H1 (cell line): ENCODE measurements around the gene SUSD6. TPM values are rescaled to one million over a fixed set of nuclear protein-coding genes. Genes with fewer than 3 reads are reported as not detected.

Source experiments
- CHD1 ChIP-seq: IDR thresholded peaks from 2 replicates; pipeline ENCODE4 v1.6.1; 2012; ENCODE audit warnings: low read depth, low read length, improper control_type of control experiment
- CHD2 ChIP-seq: IDR thresholded peaks from 2 replicates; pipeline ENCODE4 v1.6.1; 2012; ENCODE audit warnings: low read length, improper control_type of control experiment
- CREB1 ChIP-seq: IDR thresholded peaks from 2 replicates; pipeline ENCODE4 v1.6.1; 2012; ENCODE audit warnings: inconsistent platforms
- EP300 ChIP-seq, 2 experiments: IDR thresholded peaks; 1 replicate in 1 of 2; 2 replicates in 1 of 2; pipeline ENCODE4 v1.6.1; 2011 to 2012; ENCODE audit warnings: low read depth in 2 of 2, low read length in 2 of 2, mild to moderate bottlenecking in 2 of 2, borderline replicate concordance in 1 of 2, inconsistent platforms in 1 of 2, moderate library complexity in 1 of 2
- JUN ChIP-seq: IDR thresholded peaks from 2 replicates; pipeline ENCODE4 v1.6.1; 2011; ENCODE audit warnings: low read depth, mild to moderate bottlenecking, improper control_type of control experiment, low read length
- JUND ChIP-seq: IDR thresholded peaks from 2 replicates; pipeline ENCODE4 v1.6.1; 2011; ENCODE audit warnings: mild to moderate bottlenecking, improper control_type of control experiment, low read length
- POU5F1 ChIP-seq: IDR thresholded peaks from 2 replicates; pipeline ENCODE4 v1.6.1; 2011; ENCODE audit warnings: low read depth, mild to moderate bottlenecking, low read length, moderate library complexity
- SIX5 ChIP-seq: IDR thresholded peaks from 2 replicates; pipeline ENCODE4 v1.6.1; 2011; ENCODE audit warnings: mild to moderate bottlenecking, low read depth, low read length
- SP1 ChIP-seq: IDR thresholded peaks from 2 replicates; pipeline ENCODE4 v1.6.1; 2011; ENCODE audit warnings: low read depth, low read length
- SP4 ChIP-seq: IDR thresholded peaks from 2 replicates; pipeline ENCODE4 v1.6.1; 2012; ENCODE audit warnings: low read length, inconsistent platforms
- TCF12 ChIP-seq: IDR thresholded peaks from 2 replicates; pipeline ENCODE4 v1.6.1; 2011; ENCODE audit warnings: low read depth, mild to moderate bottlenecking, low read length
- polyA plus RNA-seq, 7 experiments: library from polyadenylated mRNA; depleted of rRNA in 3 of 7; stranded (reverse) in 5 of 7; unstranded in 2 of 7; fragments of >200 nt in 5 of 7; fragments of 200-250 nt in 2 of 7; gene quantifications; 1 replicate in 5 of 7; 2 replicates in 1 of 7; 4 replicates in 1 of 7; pipeline versions ENCODE4 v1.2.1 to v1.2.3, GENCODE V29; 2011 to 2013; ENCODE audit warnings: missing spikeins in 2 of 7, mixed read lengths in 2 of 7
- total RNA-seq: library from RNA; stranded (reverse); fragmentation: NEBNext Ultra II Directional; extraction: Animal tissue kit (Norgen Biotek cat#: 25700); gene quantifications from 2 replicates; pipeline ENCODE4 v1.2.1, GENCODE V29; 2021
- TF ChIP-seq, protein P1 (sequence below): fragments of 300-600 bp; sonication (generic); IDR thresholded peaks from 2 replicates; pipeline ENCODE4 v1.7.1; 2012; ENCODE audit warnings: low read length, moderate library complexity, mild to moderate bottlenecking, inconsistent platforms; ENCODE audit not compliant: insufficient replicate concordance
- TF ChIP-seq, protein P2 (sequence below): IDR thresholded peaks from 2 replicates; pipeline ENCODE4 v1.6.1; 2012; ENCODE audit warnings: inconsistent platforms

Gene SUSD6
- total and polyA plus RNA-seq, 2 of the 8 experiments (the other 6 are each of a cell fraction or from before 2014, with no cell fraction given) = 3.0 to 3.8 TPM

DNA sequence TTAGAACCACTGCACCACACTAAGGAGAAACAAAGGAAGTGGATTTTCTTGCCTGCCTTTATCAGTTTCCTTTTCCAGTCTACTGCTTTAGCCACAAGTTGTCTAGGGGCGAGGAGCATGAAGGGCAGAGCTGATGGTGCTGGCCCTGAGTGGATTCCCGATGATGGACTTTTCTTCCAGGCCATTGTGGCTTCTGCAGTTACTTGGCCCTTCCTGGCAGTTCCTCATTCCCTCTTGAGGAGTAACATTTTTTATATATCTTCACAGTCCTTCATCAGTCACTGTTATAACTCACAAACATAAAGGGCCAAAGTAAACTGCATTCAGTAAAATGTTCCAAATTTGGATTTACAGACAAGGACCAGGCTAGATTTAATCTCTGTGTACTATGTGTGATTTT lies 94.3 kb downstream of the SUSD6 start (continued):
- TF ChIP-seq, protein P1, sequence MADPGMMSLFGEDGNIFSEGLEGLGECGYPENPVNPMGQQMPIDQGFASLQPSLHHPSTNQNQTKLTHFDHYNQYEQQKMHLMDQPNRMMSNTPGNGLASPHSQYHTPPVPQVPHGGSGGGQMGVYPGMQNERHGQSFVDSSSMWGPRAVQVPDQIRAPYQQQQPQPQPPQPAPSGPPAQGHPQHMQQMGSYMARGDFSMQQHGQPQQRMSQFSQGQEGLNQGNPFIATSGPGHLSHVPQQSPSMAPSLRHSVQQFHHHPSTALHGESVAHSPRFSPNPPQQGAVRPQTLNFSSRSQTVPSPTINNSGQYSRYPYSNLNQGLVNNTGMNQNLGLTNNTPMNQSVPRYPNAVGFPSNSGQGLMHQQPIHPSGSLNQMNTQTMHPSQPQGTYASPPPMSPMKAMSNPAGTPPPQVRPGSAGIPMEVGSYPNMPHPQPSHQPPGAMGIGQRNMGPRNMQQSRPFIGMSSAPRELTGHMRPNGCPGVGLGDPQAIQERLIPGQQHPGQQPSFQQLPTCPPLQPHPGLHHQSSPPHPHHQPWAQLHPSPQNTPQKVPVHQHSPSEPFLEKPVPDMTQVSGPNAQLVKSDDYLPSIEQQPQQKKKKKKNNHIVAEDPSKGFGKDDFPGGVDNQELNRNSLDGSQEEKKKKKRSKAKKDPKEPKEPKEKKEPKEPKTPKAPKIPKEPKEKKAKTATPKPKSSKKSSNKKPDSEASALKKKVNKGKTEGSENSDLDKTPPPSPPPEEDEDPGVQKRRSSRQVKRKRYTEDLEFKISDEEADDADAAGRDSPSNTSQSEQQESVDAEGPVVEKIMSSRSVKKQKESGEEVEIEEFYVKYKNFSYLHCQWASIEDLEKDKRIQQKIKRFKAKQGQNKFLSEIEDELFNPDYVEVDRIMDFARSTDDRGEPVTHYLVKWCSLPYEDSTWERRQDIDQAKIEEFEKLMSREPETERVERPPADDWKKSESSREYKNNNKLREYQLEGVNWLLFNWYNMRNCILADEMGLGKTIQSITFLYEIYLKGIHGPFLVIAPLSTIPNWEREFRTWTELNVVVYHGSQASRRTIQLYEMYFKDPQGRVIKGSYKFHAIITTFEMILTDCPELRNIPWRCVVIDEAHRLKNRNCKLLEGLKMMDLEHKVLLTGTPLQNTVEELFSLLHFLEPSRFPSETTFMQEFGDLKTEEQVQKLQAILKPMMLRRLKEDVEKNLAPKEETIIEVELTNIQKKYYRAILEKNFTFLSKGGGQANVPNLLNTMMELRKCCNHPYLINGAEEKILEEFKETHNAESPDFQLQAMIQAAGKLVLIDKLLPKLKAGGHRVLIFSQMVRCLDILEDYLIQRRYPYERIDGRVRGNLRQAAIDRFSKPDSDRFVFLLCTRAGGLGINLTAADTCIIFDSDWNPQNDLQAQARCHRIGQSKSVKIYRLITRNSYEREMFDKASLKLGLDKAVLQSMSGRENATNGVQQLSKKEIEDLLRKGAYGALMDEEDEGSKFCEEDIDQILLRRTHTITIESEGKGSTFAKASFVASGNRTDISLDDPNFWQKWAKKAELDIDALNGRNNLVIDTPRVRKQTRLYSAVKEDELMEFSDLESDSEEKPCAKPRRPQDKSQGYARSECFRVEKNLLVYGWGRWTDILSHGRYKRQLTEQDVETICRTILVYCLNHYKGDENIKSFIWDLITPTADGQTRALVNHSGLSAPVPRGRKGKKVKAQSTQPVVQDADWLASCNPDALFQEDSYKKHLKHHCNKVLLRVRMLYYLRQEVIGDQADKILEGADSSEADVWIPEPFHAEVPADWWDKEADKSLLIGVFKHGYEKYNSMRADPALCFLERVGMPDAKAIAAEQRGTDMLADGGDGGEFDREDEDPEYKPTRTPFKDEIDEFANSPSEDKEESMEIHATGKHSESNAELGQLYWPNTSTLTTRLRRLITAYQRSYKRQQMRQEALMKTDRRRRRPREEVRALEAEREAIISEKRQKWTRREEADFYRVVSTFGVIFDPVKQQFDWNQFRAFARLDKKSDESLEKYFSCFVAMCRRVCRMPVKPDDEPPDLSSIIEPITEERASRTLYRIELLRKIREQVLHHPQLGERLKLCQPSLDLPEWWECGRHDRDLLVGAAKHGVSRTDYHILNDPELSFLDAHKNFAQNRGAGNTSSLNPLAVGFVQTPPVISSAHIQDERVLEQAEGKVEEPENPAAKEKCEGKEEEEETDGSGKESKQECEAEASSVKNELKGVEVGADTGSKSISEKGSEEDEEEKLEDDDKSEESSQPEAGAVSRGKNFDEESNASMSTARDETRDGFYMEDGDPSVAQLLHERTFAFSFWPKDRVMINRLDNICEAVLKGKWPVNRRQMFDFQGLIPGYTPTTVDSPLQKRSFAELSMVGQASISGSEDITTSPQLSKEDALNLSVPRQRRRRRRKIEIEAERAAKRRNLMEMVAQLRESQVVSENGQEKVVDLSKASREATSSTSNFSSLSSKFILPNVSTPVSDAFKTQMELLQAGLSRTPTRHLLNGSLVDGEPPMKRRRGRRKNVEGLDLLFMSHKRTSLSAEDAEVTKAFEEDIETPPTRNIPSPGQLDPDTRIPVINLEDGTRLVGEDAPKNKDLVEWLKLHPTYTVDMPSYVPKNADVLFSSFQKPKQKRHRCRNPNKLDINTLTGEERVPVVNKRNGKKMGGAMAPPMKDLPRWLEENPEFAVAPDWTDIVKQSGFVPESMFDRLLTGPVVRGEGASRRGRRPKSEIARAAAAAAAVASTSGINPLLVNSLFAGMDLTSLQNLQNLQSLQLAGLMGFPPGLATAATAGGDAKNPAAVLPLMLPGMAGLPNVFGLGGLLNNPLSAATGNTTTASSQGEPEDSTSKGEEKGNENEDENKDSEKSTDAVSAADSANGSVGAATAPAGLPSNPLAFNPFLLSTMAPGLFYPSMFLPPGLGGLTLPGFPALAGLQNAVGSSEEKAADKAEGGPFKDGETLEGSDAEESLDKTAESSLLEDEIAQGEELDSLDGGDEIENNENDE = no peak
- TF ChIP-seq SIX5 = no peak
- TF ChIP-seq SP1 = no peak
- no peak for TF ChIP-seq CHD2
- TF ChIP-seq, protein P2, sequence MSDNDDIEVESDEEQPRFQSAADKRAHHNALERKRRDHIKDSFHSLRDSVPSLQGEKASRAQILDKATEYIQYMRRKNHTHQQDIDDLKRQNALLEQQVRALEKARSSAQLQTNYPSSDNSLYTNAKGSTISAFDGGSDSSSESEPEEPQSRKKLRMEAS = no peak
- TF ChIP-seq JUND = no peak
- TF ChIP-seq EP300 (IDR thresholded peaks at IDR 0.05; ENCODE audit: borderline replicate concordance in 1 of 2, low read depth in 2 of 2, low read length in 2 of 2) = no peak
- no peak for TF ChIP-seq JUN
- TF ChIP-seq POU5F1 = no peak
- no peak for TF ChIP-seq CREB1
- no peak for TF ChIP-seq TCF12
- no peak for TF ChIP-seq SP4
- no peak for TF ChIP-seq CHD1
